B cell (primary cell): ENCODE results near the gene STOX1. TPM values are rescaled to one million over a fixed set of nuclear protein-coding genes. Genes with fewer than 3 reads are reported as not detected.

Experiments used
- ATAC-seq: fragments of 200-7000 bp; cut with Tn5 transposase; one replicate; pipeline ENCODE4 v1.10.0; 2021; ENCODE audit warnings: low read depth, mild to moderate bottlenecking, moderate number of reproducible peaks, moderate library complexity
- CTCF ChIA-PET: fragments of 350-600 bp; sonication (Branson Sonifier 250); formaldehyde crosslinking; loops from one replicate; lab custom pipeline; 2021; ENCODE audit warnings: antibody characterized with exemption, inconsistent platforms; lab: Charles Lee
- POLR2A ChIA-PET: fragments of 350-600 bp; sonication (Branson Sonifier 250); formaldehyde crosslinking; loops from one replicate; lab custom pipeline; 2021; ENCODE audit warnings: antibody characterized with exemption; lab: Charles Lee
- DNase-seq: peaks from one replicate; pipeline ENCODE4 v3.0.0; 2013
- H2AFZ ChIP-seq: 2 replicates; pipeline ENCODE4 v1.6.1; 2012; ENCODE audit warnings: mild to moderate bottlenecking, low read depth, low read length; ENCODE audit not compliant: insufficient read depth, poor library complexity, severe bottlenecking
- H3K27ac ChIP-seq, 2 donors: 1 replicate in 1 of 2; 2 replicates in 1 of 2; pipeline ENCODE4 v1.5.1; 2012 to 2013; ENCODE audit warnings: low read length in 2 of 2, mild to moderate bottlenecking in 2 of 2, moderate library complexity in 1 of 2
- H3K27me3 ChIP-seq, 4 experiments: fragments of 200-600 bp in 1 of 4; sonication (generic) in 1 of 4; replicated peaks in 1 of 4; 1 replicate in 2 of 4; 2 replicates in 2 of 4; pipeline versions ENCODE4 v1.6.1 to v1.7.0; 2013 to 2016; ENCODE audit warnings: low read length in 3 of 4, mild to moderate bottlenecking in 2 of 4, mixed read lengths in 1 of 4, moderate library complexity in 1 of 4; ENCODE audit not compliant: insufficient read depth in 4 of 4, control insufficient read depth in 3 of 4; ENCODE audit errors: control extremely low read depth in 1 of 4
- H3K36me3 ChIP-seq, 2 experiments: replicated peaks in 1 of 2; 1 replicate in 1 of 2; 2 replicates in 1 of 2; pipeline versions ENCODE4 v1.6.1 to v1.7.1; 2013; ENCODE audit warnings: low read length in 1 of 2; ENCODE audit not compliant: insufficient read depth in 2 of 2, control insufficient read depth in 1 of 2; ENCODE audit errors: control extremely low read depth in 1 of 2, extremely low read depth in 1 of 2
- H3K4me1 ChIP-seq, 2 donors: fragments of 200-600 bp in 1 of 2; sonication (generic) in 1 of 2; 1 replicate in 1 of 2; 2 replicates in 1 of 2; pipeline versions ENCODE4 v1.5.1 to v1.6.1; 2013 to 2017; ENCODE audit warnings: low read length in 2 of 2; ENCODE audit not compliant: control insufficient read depth in 2 of 2, insufficient read depth in 2 of 2
- H3K4me2 ChIP-seq: replicated peaks from 2 replicates; pipeline ENCODE3; 2012; ENCODE audit warnings: mild to moderate bottlenecking, low read depth, low read length; ENCODE audit not compliant: poor library complexity, severe bottlenecking
- H3K4me3 ChIP-seq, 5 experiments: fragments of 200-600 bp in 1 of 5; sonication (generic) in 1 of 5; 1 replicate in 3 of 5; 2 replicates in 2 of 5; pipeline versions ENCODE4 v1.5.1 to v1.7.0; 2011 to 2016; ENCODE audit warnings: low read length in 4 of 5, mild to moderate bottlenecking in 4 of 5, low read depth in 2 of 5, control low read depth in 1 of 5, moderate library complexity in 1 of 5; ENCODE audit not compliant: insufficient read depth in 1 of 5; ENCODE audit errors: control extremely low read depth in 1 of 5, extremely low read depth in 1 of 5
- H3K79me2 ChIP-seq: fragments of 200-600 bp; sonication (generic); one replicate; pipeline ENCODE4 v1.6.0; 2016; ENCODE audit warnings: low read length; ENCODE audit not compliant: control insufficient read depth, insufficient read depth
- H3K9ac ChIP-seq: fragments of 200-600 bp; sonication (generic); 2 replicates; pipeline ENCODE4 v1.6.1; 2017; ENCODE audit warnings: mild to moderate bottlenecking, low read length, moderate library complexity
- H3K9me3 ChIP-seq, 3 donors: one replicate each; pipeline versions ENCODE4 v1.6.1 to v1.7.1; 2013; ENCODE audit warnings: low read length in 2 of 3; ENCODE audit not compliant: control insufficient read depth in 2 of 3, insufficient read depth in 1 of 3; ENCODE audit errors: control extremely low read depth in 1 of 3
- H4K20me1 ChIP-seq: 2 replicates; pipeline ENCODE4 v1.6.0; 2012; ENCODE audit warnings: mild to moderate bottlenecking, low read length; ENCODE audit not compliant: insufficient read depth, control insufficient read depth, poor library complexity, severe bottlenecking
- H3K27ac Mint-ChIP-seq: one replicate; pipeline ENCODE4 v1.8.0; 2021; ENCODE audit warnings: mixed read lengths
- H3K27me3 Mint-ChIP-seq: one replicate; pipeline ENCODE4 v1.8.0; 2021; ENCODE audit warnings: mixed read lengths
- H3K4me1 Mint-ChIP-seq: one replicate; pipeline ENCODE4 v1.8.0; 2021; ENCODE audit warnings: mixed read lengths
- H3K4me3 Mint-ChIP-seq: one replicate; pipeline ENCODE4 v1.8.0; 2021; ENCODE audit warnings: mixed read lengths
- H3K9me3 Mint-ChIP-seq: one replicate; pipeline ENCODE4 v1.8.0; 2022; ENCODE audit warnings: mixed read lengths; ENCODE audit not compliant: insufficient read depth
- CTCF ChIP-seq: fragments of 200-600 bp; IDR thresholded peaks from one replicate; pipeline ENCODE4 v1.8.0; 2022; ENCODE audit warnings: antibody characterized with exemption, mild to moderate bottlenecking
- EZH2 ChIP-seq: IDR thresholded peaks from 2 replicates; pipeline ENCODE4 v1.6.1; 2012; ENCODE audit warnings: borderline replicate concordance, low read depth, mild to moderate bottlenecking, moderate library complexity, low read length; ENCODE audit not compliant: insufficient read depth, poor library complexity, severe bottlenecking
- WGBS: methylation state at CpG from one replicate; pipeline ENCODE4 v1.1.5; 2013; ENCODE audit warnings: missing lambda C conversion rate; ENCODE audit not compliant: insufficient coverage; 5-methylcytosine and 5-hydroxymethylcytosine counted together
- intact Hi-C: fragments of 100-400 bp; cut with micrococcal nuclease; formaldehyde crosslinking; loops from one replicate; pipeline ENCODE4 v1.10.0; 2022
- polyA minus RNA-seq: library from RNA; depleted of rRNA, polyadenylated mRNA; stranded (reverse); fragments of >200 nt; gene quantifications from 2 replicates; pipeline ENCODE4 v1.2.3, GENCODE V29; 2012
- polyA plus RNA-seq: library from polyadenylated mRNA; depleted of rRNA; stranded (reverse); fragments of >200 nt; gene quantifications from 2 replicates; pipeline ENCODE4 v1.2.3, GENCODE V29; 2012
- total RNA-seq, 2 donors: library from RNA; stranded (reverse); fragments of 120-200 nt in 1 of 2; gene quantifications; 1 replicate in 1 of 2; 2 replicates in 1 of 2; pipeline versions ENCODE4 v1.2.3 to v1.2.4, GENCODE V29; 2013 to 2022

Gene STOX1
- 0.53 and 0.57 TPM in 2 replicates for total RNA-seq
- 0.23 TPM for total RNA-seq (2013)
- 0.07 and 0.81 TPM in 2 replicates for polyA plus RNA-seq
- polyA minus RNA-seq = 0.09 and 1.1 TPM in 2 replicates

- WGBS = 7% methylated on average over 63 of the region's 63 CpGs
- peak within 1 kb of the TSS; percentile 76 for H3K9ac ChIP-seq
- POLR2A ChIA-PET = no interaction called here
Observed at GRCh38 chr10:68826764-68827591, at the start of gene STOX1. STOX1 (plus strand) TSS chr10:68827531; CDS start chr10:68827624, 93 bp downstream.

More at GRCh38 chr10:68826764-68827591, at the start of gene STOX1:
- Histone ChIP-seq H3K79me2 (no peaks in the 10 kb centered on the region), H2AFZ (peak within 1 kb of the TSS; percentile 96), H4K20me1 (no peaks in the 10 kb centered on the region), H3K27ac (peak within 1 kb of the TSS in 1 of 2 donors; percentile 40), H3K36me3 (no peaks in the 10 kb centered on the region), H3K4me3 (peak within 1 kb of the TSS; percentile 40 to 66 (median 61)), H3K27me3 (peaks cover 0 to 16% (median 0%) of the 10 kb centered on the region in 4 experiments), H3K4me2 (peak within 1 kb of the TSS; percentile 95), H3K9me3 (no peaks in the 10 kb centered on the region), H3K4me1 (peaks cover 3 to 7% of the 10 kb centered on the region in 2 donors)
- ATAC-seq = peak; percentile 70
- CTCF ChIA-PET = no interaction called here
- H3K27ac Mint-ChIP-seq = no peak within 1 kb of the TSS
- peak; percentile 74 for DNase-seq
- no peaks in the 10 kb centered on the region for H3K9me3 Mint-ChIP-seq
- intact Hi-C loops = loop anchor here (2.0 to 10.0 kb wide), 2 partner anchors 78 to 106 kb away; partner anchors contain the start of genes CCAR1 and DDX50
- peaks cover 6% of the 10 kb centered on the region for H3K27me3 Mint-ChIP-seq
- TF ChIP-seq EZH2 = no peak
- TF ChIP-seq CTCF = no peak
- peak within 1 kb of the TSS; percentile 83 for H3K4me3 Mint-ChIP-seq
- H3K4me1 Mint-ChIP-seq = peaks cover 5% of the 10 kb centered on the region
